ENCODE measurements around the gene SCN2A. TPM values are rescaled to one million over a fixed set of nuclear protein-coding genes. Genes with fewer than 3 reads are reported as not detected.
A peak's percentile ranks its signal among the peaks of the same experiment; 100 is the strongest.
"Not testable (repeated sequence)": the region's sequence is repeated elsewhere in the genome, so short reads cannot be mapped to it uniquely, and the experiment has no call there.

The SCN2A gene
- total RNA-seq, 1 donor from 2014 or later, result 0.20 TPM

DNA sequence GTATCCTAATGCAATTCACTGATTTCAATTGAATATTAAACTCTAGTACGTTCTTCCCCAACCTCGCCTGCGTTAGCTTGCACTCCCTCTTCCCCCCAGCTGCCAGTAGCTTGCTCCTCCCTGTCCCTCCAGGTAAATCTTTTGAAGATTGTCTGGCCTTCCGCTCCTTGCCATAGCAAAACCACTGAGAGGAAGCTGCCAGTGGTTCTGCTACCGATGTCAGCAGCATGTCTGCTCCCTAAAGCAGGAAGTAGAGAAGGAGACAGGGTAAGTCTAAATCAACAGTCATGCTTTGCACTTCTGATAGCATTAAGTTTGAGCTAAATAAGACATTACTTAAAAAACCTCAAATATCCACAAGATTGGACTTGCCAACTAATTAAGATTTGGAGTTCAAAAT, 89.1 kb downstream of the SCN2A start:
- DNase-seq, result no peak

DNA sequence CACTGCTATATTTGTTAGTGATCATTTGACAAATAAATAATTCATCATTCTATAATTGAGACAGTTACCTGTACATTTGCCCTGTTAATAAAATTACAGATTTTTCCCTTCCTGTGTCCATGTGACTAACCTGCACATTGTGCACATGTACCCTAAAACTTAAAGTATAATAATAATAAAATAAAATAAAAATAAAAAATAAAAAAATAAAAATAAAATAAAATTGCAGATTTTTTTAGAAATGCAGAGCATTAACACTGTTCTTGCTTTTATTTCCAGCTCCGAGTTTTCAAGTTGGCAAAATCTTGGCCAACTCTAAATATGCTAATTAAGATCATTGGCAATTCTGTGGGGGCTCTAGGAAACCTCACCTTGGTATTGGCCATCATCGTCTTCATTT, 105.1 kb downstream of the SCN2A start:
- not testable (repeated sequence) for DNase-seq

DNA sequence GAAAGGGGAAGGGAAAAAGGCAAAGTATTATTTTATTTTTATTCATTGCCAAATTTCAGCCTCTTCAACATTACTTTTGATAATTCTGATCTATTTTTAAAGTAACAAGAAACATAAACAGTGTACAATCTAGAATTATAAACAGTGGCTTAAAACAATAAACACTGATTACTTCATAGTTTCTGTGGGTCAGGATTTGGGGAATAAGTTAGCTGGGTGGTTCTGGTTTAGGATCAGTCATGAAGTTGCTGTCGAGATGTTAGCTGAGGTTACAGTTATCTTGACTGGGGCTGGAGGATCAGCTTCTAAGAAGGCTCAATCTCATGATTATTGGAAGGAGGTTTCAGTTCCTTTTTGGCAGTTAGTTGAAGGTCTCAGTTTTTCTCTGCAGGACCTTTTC, 109.2 kb downstream of the SCN2A start:
- DNase-seq, result no peak

DNA sequence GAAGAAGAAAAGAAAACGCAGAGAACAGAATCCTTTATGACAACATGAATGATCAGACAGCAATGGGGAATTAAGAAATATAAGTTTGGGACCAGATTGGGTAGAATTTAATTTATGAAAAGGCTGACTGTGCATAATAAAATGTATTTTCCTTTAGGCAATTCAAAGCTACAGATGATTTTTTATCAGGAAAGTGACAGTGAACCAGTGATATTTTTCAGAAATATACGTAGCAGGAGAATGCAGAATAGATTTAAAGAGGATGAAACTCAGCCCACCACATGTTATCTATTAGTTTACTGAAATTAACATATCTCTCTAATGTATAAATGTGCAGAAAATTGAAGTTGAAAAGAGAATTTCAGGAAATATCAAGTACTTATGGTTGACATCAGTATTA, 110.0 kb downstream of the SCN2A start:
- no peak for DNase-seq

DNA sequence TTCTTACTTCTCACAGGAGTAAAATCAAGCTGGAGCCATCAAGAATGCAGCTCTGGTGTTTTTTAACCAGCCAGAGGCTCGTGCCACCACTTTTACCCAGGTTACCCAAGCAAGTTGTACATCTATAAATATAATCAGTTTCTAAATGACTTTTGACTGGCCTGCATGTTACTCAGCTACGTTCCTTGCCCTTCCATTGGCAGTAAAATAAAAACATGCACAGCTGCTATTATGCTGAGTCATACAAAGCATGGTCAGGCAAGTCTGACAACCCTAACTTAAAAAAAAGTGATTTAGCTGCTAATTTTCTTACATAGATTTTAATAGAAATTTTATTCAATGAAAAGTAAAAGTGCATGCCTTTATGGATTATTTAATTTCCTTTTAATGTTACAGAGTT, 118.5 kb downstream of the SCN2A start:
- no peak for DNase-seq

DNA sequence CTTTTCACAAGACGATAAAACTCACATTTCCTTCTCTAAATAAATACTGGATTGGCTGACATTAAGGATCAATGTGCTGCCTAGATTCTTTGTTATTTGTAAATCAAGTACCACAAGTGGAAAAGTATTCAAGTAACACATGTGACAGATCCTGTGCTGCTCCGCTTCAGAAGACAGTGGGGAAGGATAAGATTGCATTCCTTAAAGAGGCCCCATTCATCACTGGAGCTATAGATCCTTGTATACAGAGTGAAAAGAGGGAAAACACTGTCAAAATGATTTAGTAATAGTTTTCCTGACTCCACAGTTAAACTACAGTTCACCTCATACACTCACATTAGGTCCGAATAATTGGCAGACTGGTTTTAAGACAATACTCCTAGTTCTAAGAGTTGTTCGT, 122.3 kb downstream of the SCN2A start:
- no peak for DNase-seq

DNA sequence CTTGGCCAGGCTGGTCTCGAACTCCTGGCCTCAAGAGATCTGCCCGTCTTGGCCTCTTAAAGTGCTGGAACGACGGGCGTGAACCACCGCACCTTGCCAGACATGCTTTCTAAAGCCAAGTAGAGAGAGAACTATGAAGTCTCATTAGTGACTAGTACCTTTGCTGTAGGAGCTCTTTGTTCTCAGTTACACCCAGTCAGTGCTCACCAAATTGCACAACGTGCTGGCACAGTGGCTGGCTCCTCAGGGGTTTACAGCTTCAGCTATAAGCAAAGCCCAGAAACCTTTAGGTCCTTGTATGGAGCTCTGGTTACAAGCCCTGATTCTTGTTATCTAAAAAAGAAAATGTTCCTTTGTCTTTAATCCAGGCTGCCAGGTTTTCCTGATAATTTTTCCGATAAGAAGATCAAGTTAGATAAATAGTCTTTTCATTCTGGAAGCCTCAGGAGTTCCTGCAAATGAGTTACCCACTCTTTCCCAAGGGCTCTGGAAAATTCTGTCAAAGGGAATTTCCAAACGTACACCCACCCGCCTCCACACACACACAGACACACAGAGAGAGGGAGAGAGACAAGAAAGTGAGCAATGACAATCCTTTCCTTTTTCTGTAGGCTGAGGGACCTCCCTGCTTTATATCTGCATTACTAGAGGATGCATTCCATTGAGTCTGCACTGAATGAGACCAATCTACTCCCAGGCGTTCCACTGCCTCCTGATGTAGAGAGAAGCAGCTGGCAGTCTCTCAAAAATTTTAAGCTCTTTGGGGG, 130.1 kb downstream of the SCN2A start:
- no peak for DNase-seq

DNA sequence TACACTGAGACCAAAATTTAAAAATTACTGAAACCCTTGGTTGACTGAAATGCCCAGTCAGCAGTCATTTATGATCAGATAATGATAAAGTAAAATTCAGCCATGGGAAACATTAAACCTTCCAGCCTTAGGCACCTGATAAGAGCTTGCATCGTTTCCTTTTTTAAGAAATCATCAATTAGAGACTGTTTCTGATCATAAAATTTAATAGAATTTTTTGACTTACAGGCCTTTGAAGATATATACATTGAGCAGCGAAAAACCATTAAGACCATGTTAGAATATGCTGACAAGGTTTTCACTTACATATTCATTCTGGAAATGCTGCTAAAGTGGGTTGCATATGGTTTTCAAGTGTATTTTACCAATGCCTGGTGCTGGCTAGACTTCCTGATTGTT, 130.7 kb downstream of the SCN2A start:
- DNase-seq, result no peak

DNA sequence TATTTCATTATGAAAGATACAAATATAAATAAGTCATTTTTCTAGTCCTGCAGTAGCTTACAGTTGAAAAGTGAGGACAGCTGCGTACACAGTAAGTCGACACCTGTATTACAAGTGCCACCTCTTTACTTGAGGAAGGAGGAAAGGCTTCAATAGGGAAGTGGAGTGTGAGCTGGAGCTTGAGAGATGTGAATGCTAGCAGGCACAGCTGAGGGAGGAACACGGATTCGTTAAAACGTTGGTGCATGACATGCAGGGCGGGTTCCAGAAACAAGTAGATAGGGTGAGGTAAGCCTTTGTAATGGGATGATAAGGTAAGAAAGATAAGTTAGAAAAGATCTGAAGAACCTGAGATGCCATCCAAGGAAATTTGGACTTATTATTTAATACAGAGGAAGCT, 132.1 kb downstream of the SCN2A start:
- DNase-seq, result no peak

DNA sequence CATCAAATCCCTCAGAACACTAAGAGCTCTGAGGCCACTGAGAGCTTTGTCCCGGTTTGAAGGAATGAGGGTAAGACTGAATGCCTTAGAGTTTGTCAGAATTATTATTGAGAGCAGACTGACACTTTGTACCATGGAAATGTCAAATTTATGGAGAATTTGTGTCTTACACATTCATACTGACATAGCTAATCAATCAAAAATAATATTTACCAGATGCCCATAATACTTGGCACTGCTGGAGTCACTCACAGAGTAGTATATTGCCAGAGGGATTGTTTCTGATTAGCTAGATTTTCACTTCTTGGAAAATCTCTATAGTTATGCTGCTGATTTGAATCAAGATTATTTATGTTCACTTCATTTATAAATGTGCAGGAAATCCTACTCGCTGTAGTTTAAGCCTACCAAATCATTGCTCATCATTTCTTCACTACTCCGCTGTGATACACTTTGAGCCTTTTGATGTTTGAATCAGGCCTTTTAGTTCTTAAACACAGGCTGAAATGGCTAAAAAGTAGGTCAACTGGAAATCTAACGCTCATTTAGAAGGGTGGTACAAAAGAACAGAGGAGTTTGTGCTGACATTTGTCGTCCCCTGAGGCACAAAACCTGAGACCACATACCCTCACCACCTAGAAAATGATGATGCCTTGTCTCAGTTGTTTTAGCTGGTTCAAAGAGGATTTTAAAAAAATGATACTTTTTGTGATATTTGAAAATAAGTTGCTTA, 134.2 kb downstream of the SCN2A start:
- peak; percentile 89 for DNase-seq

DNA sequence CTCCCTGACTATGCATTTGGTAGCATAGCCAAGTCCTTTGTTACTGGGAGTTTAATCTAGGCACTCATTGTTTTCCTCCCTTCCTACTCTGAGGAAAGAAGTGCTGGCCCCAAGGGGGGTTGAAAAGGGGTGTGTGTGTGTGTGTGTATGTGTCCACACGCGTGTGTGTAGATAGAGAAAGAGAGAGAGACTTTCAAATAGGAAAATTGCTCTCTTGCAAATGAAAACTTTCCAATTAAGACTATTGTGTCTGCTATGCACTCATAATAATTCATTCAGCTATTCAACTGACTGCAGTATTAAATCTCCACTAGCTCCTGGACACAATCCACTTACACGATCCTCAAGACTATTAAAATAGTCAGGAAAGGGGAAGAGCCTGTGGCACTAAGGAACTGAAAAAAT, 137.4 kb downstream of the SCN2A start:
- DNase-seq, result peak; percentile 0

DNA sequence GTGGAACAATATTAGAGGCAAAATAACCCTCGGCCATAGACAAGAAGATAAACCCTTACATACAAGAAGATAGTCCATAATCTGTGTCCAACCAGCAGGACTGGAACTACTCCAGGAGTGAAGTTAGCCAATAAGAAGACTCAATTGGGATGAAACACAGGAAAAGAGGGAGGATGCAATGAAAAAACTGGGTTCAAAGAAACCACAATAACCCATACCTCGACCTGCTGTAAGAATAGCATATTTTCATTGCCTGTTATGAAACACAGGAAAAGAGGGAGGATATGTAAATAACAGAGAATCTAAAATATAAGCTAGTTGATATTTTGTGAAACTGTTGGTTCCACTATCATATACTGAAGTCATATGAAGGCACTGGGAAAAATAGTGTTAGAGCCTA, 143.1 kb downstream of the SCN2A start:
- DNase-seq, result no peak

DNA sequence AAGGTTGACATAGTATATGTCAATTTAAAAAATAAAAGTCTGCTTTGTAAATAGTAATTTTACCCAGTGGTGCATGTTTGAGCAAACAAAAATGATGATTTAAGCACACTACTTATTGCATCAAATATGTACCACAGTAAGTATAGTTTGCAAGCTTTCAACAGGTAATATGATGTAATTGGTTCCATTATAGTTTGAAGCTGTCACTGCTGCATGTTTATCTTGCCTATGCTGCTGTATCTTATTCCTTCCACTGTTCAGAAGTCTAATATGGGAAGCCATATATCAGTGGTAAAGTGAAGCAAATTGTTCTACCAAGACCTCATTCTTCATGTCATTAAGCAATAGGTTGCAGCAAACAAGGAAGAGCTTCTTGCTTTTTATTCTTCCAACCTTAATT, 151.7 kb downstream of the SCN2A start:
- DNase-seq, result no peak

DNA sequence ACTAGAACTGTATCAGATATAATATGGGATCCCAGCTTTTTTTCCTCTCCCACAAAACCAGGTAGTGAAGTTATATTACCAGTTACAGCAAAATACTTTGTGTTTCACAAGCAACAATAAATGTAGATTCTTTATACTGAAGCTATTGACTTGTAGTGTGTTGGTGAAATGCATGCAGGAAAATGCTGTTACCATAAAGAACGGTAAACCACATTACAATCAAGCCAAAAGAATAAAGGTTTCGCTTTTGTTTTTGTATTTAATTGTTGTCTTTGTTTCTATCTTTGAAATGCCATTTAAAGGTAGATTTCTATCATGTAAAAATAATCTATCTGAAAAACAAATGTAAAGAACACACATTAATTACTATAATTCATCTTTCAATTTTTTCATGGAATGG, 152.6 kb downstream of the SCN2A start:
- DNase-seq, result no peak

DNA sequence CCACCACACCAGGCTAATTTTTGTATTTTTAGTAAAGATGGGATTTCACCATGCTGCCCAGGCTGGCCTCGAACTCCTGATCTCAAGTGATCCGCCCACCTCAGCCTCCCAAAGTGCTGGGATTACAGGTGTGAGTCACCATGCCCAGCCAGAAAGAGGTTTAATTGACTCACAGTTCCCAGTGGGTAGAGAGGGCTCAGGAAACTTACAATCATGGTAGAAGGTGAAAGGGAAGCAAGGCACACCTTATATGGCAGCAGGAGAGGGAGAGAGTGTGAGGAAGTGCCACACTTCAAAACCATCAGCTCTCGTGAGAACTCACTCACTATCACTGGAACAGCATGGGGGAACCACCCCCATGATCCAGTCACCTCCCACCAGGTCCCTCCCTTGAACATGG, 159.4 kb downstream of the SCN2A start:
- DNase-seq, result not testable (repeated sequence)

DNA sequence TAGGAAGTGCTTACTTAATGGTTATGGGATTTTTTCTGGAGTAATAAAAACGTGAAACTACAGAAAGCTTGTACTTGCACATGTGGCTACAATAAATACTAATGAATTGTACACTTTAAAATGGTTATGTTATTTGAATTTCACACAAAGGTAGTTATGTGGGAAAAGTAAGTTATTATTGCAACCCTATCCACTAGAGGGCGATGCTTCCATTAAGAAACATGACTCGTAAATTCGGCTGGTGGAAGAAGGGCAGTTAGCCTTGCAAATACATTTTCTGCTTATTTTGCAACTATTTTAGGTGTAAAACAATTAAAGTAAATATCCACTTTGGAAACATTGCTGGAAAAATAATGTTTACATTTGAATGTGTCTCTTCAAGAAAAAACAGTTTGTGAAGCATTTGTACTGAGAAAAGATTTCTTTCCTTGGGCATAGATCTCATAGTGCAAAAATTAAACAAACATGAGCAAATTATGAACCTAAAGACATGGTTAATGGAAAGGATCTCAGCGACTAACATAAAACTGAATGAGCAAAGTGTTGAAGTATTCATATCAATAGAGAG, 162.2 kb downstream of the SCN2A start:
- peak; percentile 73 for DNase-seq

DNA sequence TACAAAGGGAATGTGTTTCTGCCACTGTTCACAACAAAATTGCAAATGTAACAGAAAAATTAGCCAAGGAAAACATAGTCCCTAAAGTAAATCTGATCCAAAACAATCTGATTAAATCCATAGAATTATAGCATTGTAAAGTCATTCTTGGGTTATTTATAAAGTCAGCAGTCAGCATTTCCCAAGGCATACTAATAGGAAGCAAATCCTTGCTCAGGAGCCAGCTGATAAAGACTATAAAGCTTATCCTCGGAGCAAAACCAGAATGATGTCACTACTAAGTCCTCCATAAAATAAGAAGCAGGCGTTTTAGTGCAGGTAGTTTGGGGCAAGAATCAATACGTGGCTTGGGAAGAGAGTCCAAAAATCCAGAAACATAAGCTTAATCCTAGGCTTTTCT, 162.9 kb downstream of the SCN2A start:
- DNase-seq, result peak; percentile 25

DNA sequence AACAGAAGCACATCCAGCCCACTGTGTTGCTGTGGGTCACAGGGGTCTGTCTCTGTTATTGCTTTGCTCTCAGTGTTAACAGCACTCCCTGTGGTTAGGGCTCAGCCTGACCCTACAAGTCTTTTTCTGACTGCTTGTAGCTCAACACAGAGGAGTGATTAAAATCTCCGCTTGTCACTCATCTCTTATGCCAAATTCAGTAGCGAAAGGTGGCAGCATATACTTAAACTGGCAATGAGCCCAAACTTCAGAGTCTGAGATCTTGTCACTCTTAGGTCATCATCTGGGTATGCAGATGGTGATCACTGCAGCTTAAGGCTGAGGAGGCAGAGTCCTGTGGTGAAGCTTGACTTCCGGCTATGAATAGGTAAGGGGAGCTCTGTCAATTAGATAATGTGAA, 167.0 kb downstream of the SCN2A start:
- no peak for DNase-seq

DNA sequence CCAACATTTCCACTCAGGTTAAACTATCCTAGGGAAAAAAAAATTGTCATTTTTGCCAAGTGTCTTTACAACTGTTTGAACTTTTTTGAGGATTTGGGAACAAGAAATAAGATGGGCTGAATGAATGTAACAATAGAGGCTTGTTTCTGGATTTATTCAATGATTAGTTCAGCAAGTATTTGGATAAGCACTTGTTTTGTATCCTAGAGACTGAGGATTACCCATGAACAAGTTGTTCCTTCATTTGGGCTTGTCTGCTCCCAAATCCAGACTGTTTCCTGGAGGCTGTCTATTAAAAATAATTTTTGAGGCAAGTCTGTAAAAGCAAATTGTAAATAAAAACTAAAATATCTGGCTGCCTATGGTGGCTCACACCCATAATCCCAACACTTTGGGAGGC, 168.3 kb downstream of the SCN2A start:
- peak; percentile 22 for DNase-seq

DNA sequence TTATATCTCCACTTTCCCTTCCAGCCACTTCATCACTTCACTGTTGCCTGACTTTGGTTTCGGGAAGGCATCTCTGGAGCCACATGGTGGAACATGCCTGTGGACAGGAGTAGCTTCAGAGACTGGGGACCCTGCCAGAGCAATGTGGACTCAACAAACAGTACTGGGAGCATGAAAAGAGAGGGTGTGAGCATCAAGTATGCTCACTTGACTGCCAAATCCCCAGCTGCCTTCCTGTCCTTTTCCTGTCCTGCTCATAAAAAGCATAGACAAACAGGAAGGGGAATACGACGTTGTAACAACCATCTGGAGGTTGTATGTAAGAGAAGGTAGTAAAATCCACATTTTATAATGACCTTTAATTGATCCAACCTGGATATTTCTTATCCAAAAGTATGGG, 169.0 kb downstream of the SCN2A start:
- DNase-seq, result no peak

DNA sequence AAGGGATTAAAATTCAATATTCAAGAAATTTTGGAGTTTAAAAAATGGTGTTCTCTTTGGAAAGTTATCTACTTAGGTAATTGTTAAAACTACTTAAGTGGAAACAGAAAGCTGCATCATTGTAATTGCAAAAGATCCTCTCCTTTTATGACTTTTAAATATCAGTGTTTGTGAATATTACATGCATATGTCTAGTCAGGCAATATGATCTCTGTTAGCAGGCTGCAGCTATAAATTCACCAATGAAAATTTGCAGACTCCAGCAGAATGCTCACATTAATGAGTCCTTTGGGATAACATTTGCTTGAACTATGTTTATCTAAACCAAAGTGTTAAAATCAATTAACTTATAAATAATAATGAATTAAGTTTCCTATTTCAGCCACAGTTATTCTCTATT, 171.1 kb downstream of the SCN2A start:
- peak; percentile 84 for DNase-seq

DNA sequence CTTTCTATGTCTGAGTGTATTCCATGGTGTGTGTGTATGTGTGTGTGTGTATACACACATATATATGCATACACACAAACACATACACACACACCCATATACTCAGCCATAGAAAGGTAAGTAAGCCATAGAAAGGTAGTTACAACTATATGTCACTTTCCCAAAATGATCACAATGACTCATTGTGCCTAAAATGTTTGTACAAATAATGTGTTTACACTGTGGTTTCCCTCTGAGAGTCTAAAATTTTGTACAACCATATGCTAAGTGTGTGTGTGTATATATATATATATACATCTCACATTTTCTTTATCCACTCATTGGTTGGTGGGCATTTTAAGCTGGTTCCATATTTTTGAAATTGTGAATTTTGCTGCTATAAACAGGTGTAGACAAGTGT, 175.0 kb downstream of the SCN2A start:
- no peak for DNase-seq

DNA sequence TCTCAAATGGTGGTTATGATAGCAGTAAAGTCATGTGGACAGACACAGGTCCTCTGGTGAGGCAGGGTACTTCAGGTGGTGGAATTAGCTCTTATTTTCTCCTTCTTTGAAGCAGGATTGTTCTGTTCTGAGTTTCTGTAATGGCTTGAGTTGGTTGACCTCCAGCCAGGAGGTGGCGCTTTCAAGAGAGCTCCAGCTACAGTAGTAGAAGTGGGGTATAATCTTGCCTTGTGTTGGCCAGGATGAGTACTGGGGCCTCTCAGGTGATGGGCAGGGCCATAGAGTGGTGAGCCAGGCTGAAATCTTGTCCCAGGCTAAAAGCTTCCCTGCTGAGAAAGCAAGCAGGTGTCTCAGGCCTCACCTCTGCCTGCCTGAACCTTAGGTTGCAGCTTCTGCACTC, 177.8 kb downstream of the SCN2A start:
- DNase-seq, result no peak

DNA sequence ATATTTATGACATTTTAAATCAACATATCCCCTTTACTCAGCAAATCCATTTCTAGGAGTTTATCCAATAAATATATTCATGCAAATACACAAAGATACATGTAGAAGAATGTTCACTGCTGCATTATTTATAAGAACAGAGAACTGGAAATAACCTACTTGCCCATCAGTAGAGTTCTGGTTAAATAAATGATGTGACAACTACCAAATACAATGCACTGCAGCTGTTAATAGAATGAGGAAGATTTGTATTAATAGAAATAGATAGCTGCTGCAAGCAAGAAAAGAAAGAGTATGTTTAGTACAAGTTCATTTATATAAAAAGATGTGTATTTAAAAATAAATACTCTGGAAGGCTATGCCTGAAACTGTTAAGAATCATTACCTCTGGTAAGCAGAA, 181.0 kb downstream of the SCN2A start:
- DNase-seq, result no peak

All from skin of body (tissue), 2 donors.